Left ventricle myocardium superior (tissue), 1 donor: Measurements from ENCODE around the gene AIRE. TPM values are rescaled to one million over a fixed set of nuclear protein-coding genes. Genes with fewer than 3 reads are reported as not detected.
A peak's percentile ranks its signal among the peaks of the same experiment; 100 is the strongest.
"Not testable (repeated sequence)": the region's sequence is repeated elsewhere in the genome, so short reads cannot be mapped to it uniquely, and the experiment has no call there.

Source experiments
- ATAC-seq: fragments of 200-7000 bp; cut with Tn5 transposase; one replicate; pipeline ENCODE4 v1.9.1; 2020; ENCODE audit warnings: mild to moderate bottlenecking, moderate library complexity
- DNase-seq: peaks from one replicate; pipeline ENCODE4 v3.0.0-alpha.2; 2020
- intact Hi-C: fragments of 100-400 bp; cut with micrococcal nuclease; formaldehyde crosslinking; loops from one replicate; pipeline ENCODE4 v1.11.0; 2022
- total RNA-seq: library from RNA; stranded (reverse); fragmentation: NEBNext Ultra II Directional; extraction: Animal tissue kit (Norgen Biotek cat#: 25700); gene quantifications from one replicate; pipeline ENCODE4 v1.2.1, GENCODE V29; 2021
- donor health status: DM: no; HTN: yes; CAD: no; lungs with severe emphysema.

The AIRE gene
- total RNA-seq, 1 donor from 2014 or later, result not detected

GRCh38 chr21:44301141-44301540 is 15.5 kb downstream of the AIRE start:
- DNase-seq (no peak), ATAC-seq (no peak)
- intact Hi-C loops, result no loop called here

DNA sequence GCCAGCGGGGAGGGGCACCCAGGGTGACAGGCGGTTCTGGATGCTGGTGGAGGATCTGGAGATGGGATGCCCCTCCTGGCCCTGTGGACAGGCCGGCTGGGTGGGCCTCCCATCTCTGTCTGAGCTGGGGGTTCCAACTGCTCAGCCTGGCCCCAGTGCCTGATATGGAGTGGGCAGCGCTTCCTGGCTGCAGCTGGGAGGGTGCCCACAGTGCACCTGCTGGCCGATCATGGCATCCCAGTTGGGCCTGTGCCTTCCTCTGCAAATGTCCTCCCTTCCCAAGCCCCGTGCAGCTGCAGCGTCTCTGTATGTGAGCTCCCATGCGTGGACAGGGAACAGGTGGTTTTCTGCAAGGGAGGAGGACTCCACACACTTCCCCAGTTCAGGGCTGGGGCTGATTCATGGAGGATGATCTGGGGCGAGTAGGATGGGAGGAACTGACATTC is 16.3 kb downstream of the AIRE start:
- ATAC-seq (no peak), DNase-seq (no peak)
- intact Hi-C loops, result no loop called here

DNA sequence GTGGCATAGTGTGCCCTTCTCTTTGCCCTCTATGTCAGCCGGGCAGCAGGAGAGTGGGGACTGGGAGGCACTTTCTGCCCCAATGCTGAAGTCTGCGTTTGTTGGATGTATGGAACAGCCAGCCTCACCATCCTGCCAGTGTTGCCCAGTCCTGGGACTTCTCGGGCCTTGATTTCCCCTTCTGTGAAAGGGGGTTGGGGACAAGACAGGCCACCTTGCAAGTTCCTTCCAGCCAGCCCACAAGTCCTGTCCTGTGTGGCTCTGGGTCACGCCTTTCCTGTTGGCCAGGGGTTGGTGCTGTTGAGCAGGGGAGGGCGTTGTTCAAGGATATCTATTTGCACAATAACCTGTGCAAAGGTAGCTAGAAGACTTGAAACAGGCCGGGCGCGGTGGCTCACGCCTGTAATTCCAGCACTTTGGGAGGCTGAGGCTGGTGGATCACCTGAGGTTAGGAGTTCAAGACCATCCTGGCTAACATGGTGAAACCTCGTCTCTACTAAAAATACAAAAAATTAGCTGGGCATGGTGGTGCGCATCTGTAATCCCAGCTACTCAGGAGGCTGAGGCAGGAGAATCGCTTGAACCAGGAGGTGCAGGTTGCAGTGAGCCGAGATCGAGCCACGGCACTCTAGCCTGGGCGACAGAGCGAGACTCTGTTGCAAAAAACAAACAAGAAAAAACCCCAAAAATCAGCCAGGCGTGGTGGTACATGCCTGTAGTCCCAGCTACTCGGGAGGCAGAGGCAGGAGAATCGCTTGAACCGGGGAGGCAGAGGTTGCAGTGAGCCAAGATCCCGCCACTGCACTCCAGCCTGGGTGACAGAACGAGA is 17.1 kb downstream of the AIRE start:
- intact Hi-C loops, DNase-seq, ATAC-seq: not testable (repeated sequence)

- intact Hi-C loops, result no loop called here
- ATAC-seq (no peak), DNase-seq (no peak)
These were observed 17.9 kb downstream of the AIRE start for GRCh38 chr21:44303490-44303981.

- ATAC-seq (no peak), DNase-seq (no peak)
- intact Hi-C loops, result no loop called here
These were observed 18.4 kb downstream of the AIRE start for GRCh38 chr21:44304011-44304616.

- intact Hi-C loops, result no loop called here
- no peak for DNase-seq
These were observed 19.2 kb downstream of the AIRE start for GRCh38 chr21:44304877-44305293.

DNA sequence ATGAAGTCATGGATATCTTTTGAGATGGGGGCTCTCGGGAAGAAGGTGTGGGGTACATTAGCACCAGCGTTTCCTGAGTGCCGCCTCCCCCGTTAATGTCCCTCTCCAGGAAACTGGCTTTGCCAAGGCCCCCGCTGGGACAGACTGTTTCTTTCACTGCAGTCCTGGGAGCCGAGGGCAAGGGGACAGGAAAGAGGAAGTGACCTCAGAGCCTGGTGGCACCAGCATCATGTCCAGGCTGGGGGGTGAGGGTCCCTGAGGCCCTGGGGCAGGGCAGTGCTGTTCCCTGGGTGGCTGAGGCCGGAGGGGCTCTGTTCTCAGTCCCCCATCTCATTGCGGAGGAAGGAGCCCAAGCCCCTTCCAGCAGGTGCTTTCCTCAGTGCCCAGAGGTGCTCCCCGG is 20.0 kb downstream of the AIRE start:
- no peak for ATAC-seq
- intact Hi-C loops, result no loop called here
- no peak for DNase-seq

More at GRCh38 chr21:44304877-44305293, 19.2 kb downstream of the AIRE start:
- peak; percentile 34 for ATAC-seq

DNA sequence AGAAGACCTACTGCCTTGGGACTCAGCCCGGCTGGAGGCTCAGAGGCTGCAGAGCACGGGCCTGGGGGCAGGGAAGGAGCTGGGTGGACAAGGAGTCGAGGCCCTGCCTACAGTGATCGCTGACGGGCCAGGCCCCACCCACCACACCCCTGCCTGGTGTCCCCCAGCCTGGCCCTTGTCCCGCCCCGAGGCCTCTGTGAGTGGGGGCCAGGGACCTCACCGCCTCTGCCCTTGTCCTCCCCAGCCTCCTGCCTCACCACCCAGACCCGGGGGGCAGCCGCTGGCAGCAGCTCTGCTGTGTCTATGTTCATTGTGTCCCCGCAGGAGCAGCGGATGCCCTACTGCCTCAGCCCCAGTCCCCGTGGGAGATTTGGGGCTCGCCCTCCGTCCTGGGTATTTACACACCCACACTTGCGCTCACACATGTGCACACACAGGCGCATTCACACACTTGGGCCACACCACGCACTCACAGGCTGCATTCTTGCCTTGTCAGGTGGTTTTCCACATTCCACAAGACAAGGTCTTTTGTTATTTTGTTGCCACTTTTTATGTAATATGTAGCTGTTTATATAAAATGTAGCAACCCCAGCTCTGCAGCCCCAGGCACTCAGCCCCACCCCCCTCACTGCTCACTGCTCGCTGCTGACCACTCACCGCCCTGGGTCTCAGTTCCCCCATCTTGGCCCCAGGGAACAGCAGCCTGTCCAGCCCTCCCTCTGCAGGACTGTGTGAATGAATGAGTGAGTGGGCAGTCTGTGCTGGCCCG is 21.4 kb downstream of the AIRE start:
- intact Hi-C loops, result no loop called here
- no peak for ATAC-seq
- no peak for DNase-seq

DNA sequence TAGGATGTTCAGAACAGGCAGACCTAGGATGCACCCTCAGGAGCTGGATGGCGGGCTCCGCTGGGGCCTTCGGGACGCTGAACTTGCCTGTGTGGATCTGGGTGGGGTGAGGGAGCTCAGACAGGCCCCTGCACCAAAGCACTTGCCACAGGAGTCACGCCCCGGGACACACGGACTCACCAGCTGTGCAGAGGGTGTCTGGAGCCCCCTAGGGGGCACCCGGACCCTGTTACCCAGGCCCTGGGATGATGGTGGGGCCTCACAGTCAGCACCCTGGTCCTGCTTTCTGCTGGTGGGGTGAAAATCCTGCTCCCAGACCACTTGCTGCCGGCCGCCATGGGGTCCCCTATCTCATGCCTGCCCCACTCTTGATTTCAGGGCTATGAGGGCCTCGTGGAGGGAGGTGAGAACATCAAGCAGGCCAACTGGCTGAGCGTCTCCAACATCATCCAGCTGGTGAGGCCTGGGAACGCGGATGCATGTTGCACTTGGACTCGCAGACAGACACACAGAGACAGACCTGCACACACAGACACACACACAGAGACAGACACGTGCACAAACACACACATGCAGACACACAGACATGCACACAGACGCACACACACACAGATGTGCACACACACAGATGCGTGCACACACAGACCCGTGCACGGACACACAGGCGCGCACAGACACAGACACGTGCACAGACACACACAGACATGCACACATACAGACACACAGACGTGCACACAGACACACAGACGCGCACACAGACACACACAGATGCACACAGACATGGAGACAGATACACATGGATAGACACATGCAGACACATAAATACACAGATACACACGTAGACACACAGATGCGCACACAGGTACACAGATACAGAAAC is 25.2 kb downstream of the AIRE start:
- intact Hi-C loops, result no loop called here
- ATAC-seq, result no peak
- no peak for DNase-seq

DNA sequence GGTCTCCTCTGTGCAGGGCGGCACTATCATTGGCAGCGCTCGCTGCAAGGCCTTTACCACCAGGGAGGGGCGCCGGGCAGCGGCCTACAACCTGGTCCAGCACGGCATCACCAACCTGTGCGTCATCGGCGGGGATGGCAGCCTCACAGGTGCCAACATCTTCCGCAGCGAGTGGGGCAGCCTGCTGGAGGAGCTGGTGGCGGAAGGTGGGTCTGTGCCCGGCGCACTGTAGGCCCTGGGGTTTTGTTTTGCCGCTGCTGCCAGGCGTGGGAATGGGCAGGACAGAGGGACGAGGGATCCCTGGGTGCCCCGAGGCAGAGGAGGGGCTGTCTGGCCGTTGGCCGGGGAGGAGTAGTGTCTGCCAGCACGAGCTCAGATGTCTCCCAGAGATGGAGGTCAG is 26.4 kb downstream of the AIRE start:
- no peak for ATAC-seq
- intact Hi-C loops, result no loop called here

DNA sequence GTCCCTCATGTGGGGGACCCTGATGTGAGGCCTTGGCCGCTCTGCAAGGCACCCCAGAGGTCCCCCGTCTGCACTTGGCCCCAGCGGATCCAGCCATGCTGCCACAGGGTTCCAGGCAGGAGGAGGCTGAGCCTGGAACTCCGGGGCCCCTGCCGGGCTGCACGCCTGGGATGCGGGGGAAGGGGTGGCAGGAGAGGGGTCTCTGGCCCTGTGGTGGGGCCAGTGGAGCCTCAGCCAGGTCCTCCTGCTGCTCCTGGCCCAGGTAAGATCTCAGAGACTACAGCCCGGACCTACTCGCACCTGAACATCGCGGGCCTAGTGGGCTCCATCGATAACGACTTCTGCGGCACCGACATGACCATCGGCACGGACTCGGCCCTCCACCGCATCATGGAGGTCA is 27.0 kb downstream of the AIRE start:
- ATAC-seq, result no peak
- DNase-seq, result no peak
- intact Hi-C loops, result no loop called here

More for the DNA sequence above, 26.4 kb downstream of the AIRE start:
- no peak for DNase-seq

DNA sequence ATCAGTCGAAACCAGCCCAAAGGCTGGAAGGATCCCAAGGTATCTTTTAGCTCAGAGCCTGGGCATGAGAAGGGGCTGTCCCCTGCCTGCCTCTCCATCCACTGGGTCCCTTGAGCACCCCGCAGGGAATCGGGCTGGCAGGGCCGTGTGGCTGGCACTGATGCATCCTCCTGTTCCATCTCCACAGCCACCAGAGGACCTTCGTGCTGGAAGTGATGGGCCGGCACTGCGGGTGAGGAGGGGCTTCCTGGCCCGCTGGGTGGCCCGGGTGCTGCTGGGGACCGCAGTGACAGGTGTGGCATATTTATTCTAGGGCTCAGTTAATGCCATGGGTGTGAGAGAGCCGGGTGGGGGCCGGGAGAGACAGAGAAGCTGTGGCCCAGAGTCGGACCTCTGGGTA is 27.8 kb downstream of the AIRE start:
- DNase-seq (no peak), ATAC-seq (no peak)
- intact Hi-C loops, result no loop called here

GRCh38 chr21:44314128-44314527 is 28.5 kb downstream of the AIRE start:
- ATAC-seq, result no peak
- no peak for DNase-seq
- intact Hi-C loops, result no loop called here

- ATAC-seq (no peak), DNase-seq (no peak)
- intact Hi-C loops, result no loop called here
These were observed 28.9 kb downstream of the AIRE start for GRCh38 chr21:44314561-44314960.

DNA sequence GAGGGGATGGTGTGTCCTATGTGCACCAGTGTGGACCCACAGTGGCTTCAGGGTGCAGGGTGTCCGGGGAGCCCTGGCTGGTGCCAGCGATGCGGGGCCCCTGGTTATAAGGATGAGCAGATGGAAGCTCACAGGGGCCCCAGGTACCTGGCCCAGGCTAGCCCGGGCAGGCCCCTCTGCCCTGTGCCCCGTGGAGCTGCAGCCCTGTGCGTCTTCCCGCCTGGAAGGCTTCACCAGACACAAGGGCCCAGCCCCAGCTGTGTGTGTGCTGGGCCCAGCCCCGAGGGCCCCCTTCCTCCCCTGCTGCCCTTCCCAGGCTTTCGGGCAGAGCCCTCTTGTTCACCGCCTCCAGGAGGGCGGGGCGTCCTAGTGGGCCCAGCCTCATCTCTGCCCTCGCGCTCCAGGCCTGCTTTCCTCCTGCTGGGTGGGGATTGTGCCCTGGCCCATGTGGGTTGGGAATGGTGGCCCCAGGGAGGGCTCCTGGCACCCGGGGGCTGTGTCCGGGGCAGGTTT is 30.1 kb downstream of the AIRE start:
- intact Hi-C loops, result no loop called here
- no peak for ATAC-seq

GRCh38 chr21:44316277-44316900 is 30.7 kb downstream of the AIRE start:
- DNase-seq (no peak), ATAC-seq (no peak)
- intact Hi-C loops, result no loop called here

More for the DNA sequence above, 30.1 kb downstream of the AIRE start:
- DNase-seq, result no peak

- no peak for ATAC-seq
- DNase-seq, result no peak
- intact Hi-C loops, result no loop called here
These were observed 31.6 kb downstream of the AIRE start for GRCh38 chr21:44317241-44317782.

DNA sequence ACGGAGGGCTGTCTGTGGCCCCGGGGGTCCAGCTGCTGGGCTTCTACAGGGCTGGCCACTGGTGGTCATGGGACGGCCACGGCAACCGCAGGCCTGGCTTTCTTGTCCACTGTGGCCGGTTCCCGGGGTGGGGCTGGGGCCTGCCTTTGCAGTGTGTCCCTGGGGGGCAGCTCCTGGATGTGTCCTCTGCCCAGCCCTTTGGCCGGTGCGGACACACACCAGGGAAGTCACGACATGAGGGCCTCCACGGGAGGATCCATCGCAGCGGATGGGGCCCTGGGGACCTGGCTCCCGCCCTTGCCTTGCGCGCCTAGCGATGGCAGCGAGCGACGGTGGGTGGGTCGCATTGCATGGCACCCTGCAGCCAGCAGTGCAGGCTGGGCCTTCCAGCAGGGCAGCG is 32.2 kb downstream of the AIRE start:
- ATAC-seq (no peak), DNase-seq (no peak)
- intact Hi-C loops, result no loop called here
